Measurements from ENCODE around the gene TMC1. TPM values are rescaled to one million over a fixed set of nuclear protein-coding genes. Genes with fewer than 3 reads are reported as not detected.

The TMC1 gene
- total and polyA plus RNA-seq, 10 of the 15 experiments (the other 5 are each of a cell fraction or from before 2014, with no cell fraction given): 0.06 to 0.94 (median 0.40) TPM; not detected in 1

- TF ChIP-seq CEBPZ (IDR thresholded peaks at IDR 0.05; ENCODE audit: low read depth, low read length) (no peak), KLF5 (IDR thresholded peaks at IDR 0.05; ENCODE audit: partially characterized antibody) (no peak), ZBTB4 (CRISPR knock-in tag; IDR thresholded peaks at IDR 0.05) (no peak), POLR2AphosphoS2 (IDR thresholded peaks at IDR 0.05; ENCODE audit: low read depth, low read length) (no peak)
Observed at GRCh38 chr9:72592502-72593403, 71.3 kb downstream of the TMC1 start (continued).

Measured in GM12878 (cell line).